Measurements from ENCODE around the gene ATOSB.
"Not testable (repeated sequence)": the region's sequence is repeated elsewhere in the genome, so short reads cannot be mapped to it uniquely, and the experiment has no call there.

ATOSB gene

GRCh38 chr9:35115680-35116538 lies at the start of gene ATOSB:
Gene ATOSB, minus strand, starts transcription at chr9:35115862. Its CDS starts 7,588 bp downstream, at chr9:35108274.
- DNase-seq: peak; percentile 94

- no peak for DNase-seq
These were observed 49.0 kb upstream of the ATOSB start for GRCh38 chr9:35164711-35165110.

GRCh38 chr9:35163413-35163812 lies 47.8 kb upstream of the ATOSB start:
- no peak for DNase-seq

GRCh38 chr9:35162605-35163315 lies 47.1 kb upstream of the ATOSB start:
- peak; percentile 17 for DNase-seq

- DNase-seq: peak; percentile 83
These were observed 46.3 kb upstream of the ATOSB start, which contains the start of gene UNC13B for GRCh38 chr9:35161713-35162604. Gene UNC13B, plus strand, starts transcription at chr9:35162009. Its CDS starts 275 bp downstream, at chr9:35162284.

GRCh38 chr9:35158501-35159280 lies 43.0 kb upstream of the ATOSB start:
- no peak for DNase-seq

GRCh38 chr9:35157836-35158235 lies 42.2 kb upstream of the ATOSB start:
- not testable (repeated sequence) for DNase-seq

- no peak for DNase-seq
These were observed 41.1 kb upstream of the ATOSB start for GRCh38 chr9:35156781-35157180.

GRCh38 chr9:35152926-35153325 lies 37.3 kb upstream of the ATOSB start:
- no peak for DNase-seq

GRCh38 chr9:35147941-35148563 lies 32.4 kb upstream of the ATOSB start:
- DNase-seq: not testable (repeated sequence)

- no peak for DNase-seq
These were observed 26.4 kb upstream of the ATOSB start for GRCh38 chr9:35142037-35142436.

GRCh38 chr9:35140093-35140492 lies 24.4 kb upstream of the ATOSB start:
- no peak for DNase-seq

- DNase-seq: no peak
These were observed 21.2 kb upstream of the ATOSB start for GRCh38 chr9:35136866-35137265.

GRCh38 chr9:35135988-35136387 lies 20.3 kb upstream of the ATOSB start:
- DNase-seq: no peak

- DNase-seq: no peak
These were observed 19.3 kb upstream of the ATOSB start for GRCh38 chr9:35134920-35135319.

- peak; percentile 93 for DNase-seq
These were observed 1.4 kb upstream of the ATOSB start for GRCh38 chr9:35116898-35117551.

GRCh38 chr9:35116539-35116897 lies 856 bp upstream of the ATOSB start:
- DNase-seq: no peak

- DNase-seq: peak; percentile 60
These were observed 628 bp downstream of the ATOSB start for GRCh38 chr9:35114840-35115628.

GRCh38 chr9:35114113-35114839 lies 1.4 kb downstream of the ATOSB start:
- DNase-seq: peak; percentile 91
